Keratinocyte (primary cell): ENCODE measurements around the gene DSG1.

Source experiments
- EZH2 ChIP-seq: IDR thresholded peaks from one replicate; pipeline ENCODE4 v1.6.1; 2012; ENCODE audit warnings: inconsistent platforms, mild to moderate bottlenecking, low read length, moderate library complexity
- TF ChIP-seq, protein P1 (sequence below), 3 experiments: IDR thresholded peaks in 1 of 3; conservative IDR thresholded peaks in 1 of 3; optimal IDR thresholded peaks in 1 of 3; 2 replicates in 2 of 3; 3 replicates in 1 of 3; pipeline versions ENCODE3 to v1.5.1; 2011; ENCODE audit warnings: low read length in 3 of 3, mild to moderate bottlenecking in 3 of 3, moderate library complexity in 2 of 3, control low read depth in 1 of 3, inconsistent platforms in 1 of 3; ENCODE audit not compliant: insufficient read depth in 2 of 3; ENCODE audit errors: extremely low read depth in 1 of 3

DNA sequence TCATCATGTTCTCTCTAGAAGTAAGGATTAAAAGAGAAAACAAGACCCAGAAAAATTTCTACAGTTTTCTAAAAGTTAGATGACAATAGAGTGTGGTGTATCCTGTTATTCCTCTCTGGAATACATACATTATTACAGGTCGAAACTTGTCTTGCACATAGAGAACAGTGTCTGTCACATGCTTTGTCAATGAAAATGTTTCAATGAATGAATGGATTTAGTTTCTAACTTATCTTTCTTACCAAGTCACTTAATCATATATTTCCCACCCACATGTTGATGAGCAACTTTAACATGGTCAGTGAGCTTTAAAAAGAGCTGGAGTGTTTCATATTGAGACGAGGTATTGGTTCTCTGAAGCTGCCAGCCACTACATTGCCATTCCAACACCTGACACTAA lies 63.0 kb downstream of the DSG1 start:
- TF ChIP-seq, protein P1, sequence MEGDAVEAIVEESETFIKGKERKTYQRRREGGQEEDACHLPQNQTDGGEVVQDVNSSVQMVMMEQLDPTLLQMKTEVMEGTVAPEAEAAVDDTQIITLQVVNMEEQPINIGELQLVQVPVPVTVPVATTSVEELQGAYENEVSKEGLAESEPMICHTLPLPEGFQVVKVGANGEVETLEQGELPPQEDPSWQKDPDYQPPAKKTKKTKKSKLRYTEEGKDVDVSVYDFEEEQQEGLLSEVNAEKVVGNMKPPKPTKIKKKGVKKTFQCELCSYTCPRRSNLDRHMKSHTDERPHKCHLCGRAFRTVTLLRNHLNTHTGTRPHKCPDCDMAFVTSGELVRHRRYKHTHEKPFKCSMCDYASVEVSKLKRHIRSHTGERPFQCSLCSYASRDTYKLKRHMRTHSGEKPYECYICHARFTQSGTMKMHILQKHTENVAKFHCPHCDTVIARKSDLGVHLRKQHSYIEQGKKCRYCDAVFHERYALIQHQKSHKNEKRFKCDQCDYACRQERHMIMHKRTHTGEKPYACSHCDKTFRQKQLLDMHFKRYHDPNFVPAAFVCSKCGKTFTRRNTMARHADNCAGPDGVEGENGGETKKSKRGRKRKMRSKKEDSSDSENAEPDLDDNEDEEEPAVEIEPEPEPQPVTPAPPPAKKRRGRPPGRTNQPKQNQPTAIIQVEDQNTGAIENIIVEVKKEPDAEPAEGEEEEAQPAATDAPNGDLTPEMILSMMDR (optimal IDR thresholded peaks at IDR 0.05 in 1 of 3, IDR thresholded peaks at IDR 0.05 in 1 of 3, conservative IDR thresholded peaks at IDR 0.05 in 1 of 3; ENCODE audit: extremely low read depth in 1 of 3, insufficient read depth in 2 of 3, low read length in 3 of 3), result no peak
- no peak for TF ChIP-seq EZH2
